Stimulated activated memory B cell treated with anti-CD40 and anti-IgM and Interleukin-4, amounts not matched to agents 10 μg/mL and 1 μg/mL and 100 μg/mL, for 72 hours (primary cell): ENCODE measurements around the gene LAPTM5.

ENCODE experiments used
- ATAC-seq: fragments of 150-1000 bp; cut with Tn5 transposase; 2 replicates; pipeline ENCODE4 v1.10.0; 2021
- H3K27ac Mint-ChIP-seq: one replicate; pipeline ENCODE4 v1.8.0; 2022; ENCODE audit warnings: mild to moderate bottlenecking, mixed read lengths
- H3K27me3 Mint-ChIP-seq: one replicate; pipeline ENCODE4 v1.8.0; 2022; ENCODE audit warnings: mixed read lengths
- H3K36me3 Mint-ChIP-seq: one replicate; pipeline ENCODE4 v1.8.0; 2022; ENCODE audit warnings: mixed read lengths
- H3K4me1 Mint-ChIP-seq: one replicate; pipeline ENCODE4 v1.8.0; 2022; ENCODE audit warnings: mixed read lengths
- H3K4me3 Mint-ChIP-seq: one replicate; pipeline ENCODE4 v1.8.0; 2022; ENCODE audit warnings: mild to moderate bottlenecking, moderate library complexity, mixed read lengths
- H3K9me3 Mint-ChIP-seq: one replicate; pipeline ENCODE4 v1.8.0; 2022; ENCODE audit warnings: mixed read lengths

LAPTM5 gene

GRCh38 chr1:30779294-30780071 is 21.9 kb upstream of the LAPTM5 start:
- peak overlapping the region; percentile 75 for H3K27ac Mint-ChIP-seq
- H3K27me3 Mint-ChIP-seq, result peaks cover 2% of the 10 kb centered on the region
- no peak overlapping the region for H3K4me3 Mint-ChIP-seq
- no peaks in the 10 kb centered on the region for H3K9me3 Mint-ChIP-seq
- no peaks in the 10 kb centered on the region for H3K36me3 Mint-ChIP-seq
- peak; percentile 83 for ATAC-seq
- peaks cover 40% of the 10 kb centered on the region for H3K4me1 Mint-ChIP-seq

GRCh38 chr1:30778979-30779293 is 21.4 kb upstream of the LAPTM5 start:
- Mint-ChIP-seq H3K9me3 (no peaks in the 10 kb centered on the region), H3K27me3 (no peaks in the 10 kb centered on the region), H3K27ac (peak overlapping the region; percentile 75), H3K4me3 (no peak overlapping the region), H3K36me3 (no peaks in the 10 kb centered on the region), H3K4me1 (peaks cover 44% of the 10 kb centered on the region)
- ATAC-seq, result no peak

GRCh38 chr1:30778154-30778978 is 20.8 kb upstream of the LAPTM5 start:
- no peak for ATAC-seq
- Mint-ChIP-seq H3K27me3 (no peaks in the 10 kb centered on the region), H3K36me3 (no peaks in the 10 kb centered on the region), H3K4me3 (no peak overlapping the region), H3K27ac (peak overlapping the region; percentile 52), H3K9me3 (no peaks in the 10 kb centered on the region), H3K4me1 (peaks cover 50% of the 10 kb centered on the region)

GRCh38 chr1:30777904-30778153 is 20.3 kb upstream of the LAPTM5 start:
- Mint-ChIP-seq H3K27ac (peak overlapping the region; percentile 52), H3K4me1 (peaks cover 48% of the 10 kb centered on the region), H3K4me3 (no peak overlapping the region), H3K9me3 (no peaks in the 10 kb centered on the region), H3K27me3 (no peaks in the 10 kb centered on the region), H3K36me3 (no peaks in the 10 kb centered on the region)
- ATAC-seq, result no peak

- Mint-ChIP-seq H3K4me1 (peaks cover 42% of the 10 kb centered on the region), H3K27me3 (no peaks in the 10 kb centered on the region), H3K27ac (peak overlapping the region; percentile 52), H3K36me3 (no peaks in the 10 kb centered on the region), H3K9me3 (no peaks in the 10 kb centered on the region), H3K4me3 (no peak overlapping the region)
- ATAC-seq, result no peak
Measured at GRCh38 chr1:30777060-30777903, 19.7 kb upstream of the LAPTM5 start.

- Mint-ChIP-seq H3K4me3 (no peak overlapping the region), H3K9me3 (no peaks in the 10 kb centered on the region), H3K4me1 (peaks cover 40% of the 10 kb centered on the region), H3K27ac (peak overlapping the region; percentile 48), H3K36me3 (no peaks in the 10 kb centered on the region), H3K27me3 (no peaks in the 10 kb centered on the region)
- ATAC-seq, result no peak
Measured at GRCh38 chr1:30776097-30777059, 18.8 kb upstream of the LAPTM5 start.

- Mint-ChIP-seq H3K9me3 (no peaks in the 10 kb centered on the region), H3K27ac (peak overlapping the region; percentile 48), H3K36me3 (no peaks in the 10 kb centered on the region), H3K4me1 (peaks cover 35% of the 10 kb centered on the region), H3K27me3 (no peaks in the 10 kb centered on the region), H3K4me3 (no peak overlapping the region)
- ATAC-seq, result no peak
Measured at GRCh38 chr1:30775433-30775975, 17.9 kb upstream of the LAPTM5 start.

GRCh38 chr1:30774550-30775432 is 17.2 kb upstream of the LAPTM5 start:
- Mint-ChIP-seq H3K4me3 (no peak overlapping the region), H3K9me3 (no peaks in the 10 kb centered on the region), H3K27ac (peak overlapping the region; percentile 48), H3K4me1 (peaks cover 28% of the 10 kb centered on the region), H3K36me3 (no peaks in the 10 kb centered on the region), H3K27me3 (no peaks in the 10 kb centered on the region)
- no peak for ATAC-seq

GRCh38 chr1:30773722-30774358 is 16.3 kb upstream of the LAPTM5 start:
- no peaks in the 10 kb centered on the region for H3K9me3 Mint-ChIP-seq
- H3K4me3 Mint-ChIP-seq, result no peak overlapping the region
- H3K27me3 Mint-ChIP-seq, result no peaks in the 10 kb centered on the region
- H3K36me3 Mint-ChIP-seq, result no peaks in the 10 kb centered on the region
- no peak for ATAC-seq
- H3K4me1 Mint-ChIP-seq, result peaks cover 24% of the 10 kb centered on the region
- H3K27ac Mint-ChIP-seq, result peak overlapping the region; percentile 48

- peak overlapping the region; percentile 90 for H3K27ac Mint-ChIP-seq
- no peaks in the 10 kb centered on the region for H3K27me3 Mint-ChIP-seq
- H3K4me3 Mint-ChIP-seq, result no peak overlapping the region
- no peaks in the 10 kb centered on the region for H3K36me3 Mint-ChIP-seq
- no peak for ATAC-seq
- H3K9me3 Mint-ChIP-seq, result no peaks in the 10 kb centered on the region
- H3K4me1 Mint-ChIP-seq, result peaks cover 26% of the 10 kb centered on the region
Measured at GRCh38 chr1:30771005-30771404, 13.4 kb upstream of the LAPTM5 start.

- H3K27me3 Mint-ChIP-seq, result no peaks in the 10 kb centered on the region
- H3K36me3 Mint-ChIP-seq, result no peaks in the 10 kb centered on the region
- peak overlapping the region; percentile 90 for H3K27ac Mint-ChIP-seq
- H3K4me1 Mint-ChIP-seq, result peaks cover 34% of the 10 kb centered on the region
- H3K4me3 Mint-ChIP-seq, result no peak overlapping the region
- no peak for ATAC-seq
- H3K9me3 Mint-ChIP-seq, result no peaks in the 10 kb centered on the region
Measured at GRCh38 chr1:30770150-30770549, 12.6 kb upstream of the LAPTM5 start.

GRCh38 chr1:30768830-30769718 is 11.5 kb upstream of the LAPTM5 start:
- Mint-ChIP-seq H3K9me3 (no peaks in the 10 kb centered on the region), H3K27ac (peak overlapping the region; percentile 90), H3K4me3 (no peak overlapping the region), H3K27me3 (no peaks in the 10 kb centered on the region), H3K4me1 (peaks cover 42% of the 10 kb centered on the region), H3K36me3 (no peaks in the 10 kb centered on the region)
- no peak for ATAC-seq
